Measurements from ENCODE around the gene LRRTM4. TPM values are rescaled to one million over a fixed set of nuclear protein-coding genes. Genes with fewer than 3 reads are reported as not detected.

The LRRTM4 gene
- total RNA-seq, 2 donors from 2014 or later: 7.0 to 21.1 TPM

- no peaks in the 10 kb centered on the region for H3K36me3 Mint-ChIP-seq (ENCODE audit: low read depth)
- WGBS, 2 experiments (ENCODE audit: insufficient coverage in 1 of 2, insufficient read length in 1 of 2): 92% methylated on average over 3 of the region's 3 CpGs; no CpG with 5 or more reads in 1 of the 2 experiments
- Histone ChIP-seq H3K27me3 (ENCODE audit: control insufficient read depth, insufficient read depth, low read length, poor library complexity, severe bottlenecking) (no peaks in the 10 kb centered on the region), H3K9me3 (ENCODE audit: control insufficient read depth, low read length) (no peaks in the 10 kb centered on the region), H3K27ac (ENCODE audit: low read depth, low read length) (no peak overlapping the region), H3K9ac (ENCODE audit: extremely low read depth, low read length, poor library complexity, severe bottlenecking) (no peak overlapping the region), H3K4me3 (ENCODE audit: low read length) (no peak overlapping the region), H3K4me1 (ENCODE audit: control insufficient read depth, insufficient read depth, low read length) (no peaks in the 10 kb centered on the region), H3K36me3 (ENCODE audit: control insufficient read depth, insufficient read depth, low read length) (no peaks in the 10 kb centered on the region)
- H3K27me3 Mint-ChIP-seq (ENCODE audit: insufficient read depth): no peaks in the 10 kb centered on the region
- DNase-seq: no peak
- peaks cover 2% of the 10 kb centered on the region for H3K4me1 Mint-ChIP-seq
- no peak for TF ChIP-seq CTCF (conservative IDR thresholded peaks at IDR 0.05)
- no peak overlapping the region for H3K27ac Mint-ChIP-seq
- H3K9me3 Mint-ChIP-seq: no peaks in the 10 kb centered on the region
- H3K4me3 Mint-ChIP-seq: no peak overlapping the region
Measured at GRCh38 chr2:76829374-76830234, 692.6 kb downstream of the LRRTM4 start.

DNA sequence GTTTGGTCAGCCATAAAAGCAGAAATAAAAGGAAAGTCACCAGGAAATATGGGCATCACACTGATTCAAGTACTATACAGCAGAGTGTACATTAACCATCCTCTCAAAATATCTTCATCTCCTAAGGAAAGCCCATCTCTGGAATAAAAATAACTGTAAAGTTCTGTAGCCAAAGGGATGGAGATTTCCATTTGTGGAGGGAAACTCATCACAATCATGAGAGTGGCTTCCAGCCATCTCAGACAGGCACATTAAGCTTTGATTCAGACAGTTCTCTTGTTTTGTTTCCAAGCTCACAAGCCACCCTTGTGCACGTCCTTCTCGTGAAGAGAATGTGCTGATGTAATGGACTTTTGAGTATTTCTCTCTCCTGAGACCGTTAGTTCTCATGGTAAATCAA lies 695.5 kb downstream of the LRRTM4 start:
- H3K27me3 ChIP-seq (ENCODE audit: control insufficient read depth, insufficient read depth, low read length, poor library complexity, severe bottlenecking): no peaks in the 10 kb centered on the region
- no peak overlapping the region for H3K27ac Mint-ChIP-seq
- WGBS, 2 experiments (ENCODE audit: insufficient coverage in 1 of 2, insufficient read length in 1 of 2): 69% methylated on average over 3 of the region's 3 CpGs; no CpG with 5 or more reads in 1 of the 2 experiments
- no peak overlapping the region for H3K4me3 Mint-ChIP-seq
- no peaks in the 10 kb centered on the region for H3K4me1 ChIP-seq (ENCODE audit: control insufficient read depth, insufficient read depth, low read length)
- H3K9me3 ChIP-seq (ENCODE audit: control insufficient read depth, low read length): no peaks in the 10 kb centered on the region
- no peak for TF ChIP-seq CTCF (conservative IDR thresholded peaks at IDR 0.05)
- H3K27ac ChIP-seq (ENCODE audit: low read depth, low read length): no peak overlapping the region
- H3K4me1 Mint-ChIP-seq: peaks cover 2% of the 10 kb centered on the region
- no peak for DNase-seq
- no peak overlapping the region for H3K4me3 ChIP-seq (ENCODE audit: low read length)
- no peaks in the 10 kb centered on the region for H3K27me3 Mint-ChIP-seq (ENCODE audit: insufficient read depth)
- H3K36me3 ChIP-seq (ENCODE audit: control insufficient read depth, insufficient read depth, low read length): no peaks in the 10 kb centered on the region
- no peaks in the 10 kb centered on the region for H3K9me3 Mint-ChIP-seq
- H3K36me3 Mint-ChIP-seq (ENCODE audit: low read depth): no peaks in the 10 kb centered on the region
- no peak overlapping the region for H3K9ac ChIP-seq (ENCODE audit: extremely low read depth, low read length, poor library complexity, severe bottlenecking)

- TF ChIP-seq CTCF (conservative IDR thresholded peaks at IDR 0.05): no peak
- Histone ChIP-seq H3K9me3 (ENCODE audit: control insufficient read depth, low read length) (no peaks in the 10 kb centered on the region), H3K27ac (ENCODE audit: low read depth, low read length) (no peak overlapping the region), H3K4me1 (ENCODE audit: control insufficient read depth, insufficient read depth, low read length) (no peaks in the 10 kb centered on the region), H3K4me3 (ENCODE audit: low read length) (no peak overlapping the region), H3K27me3 (ENCODE audit: control insufficient read depth, insufficient read depth, low read length, poor library complexity, severe bottlenecking) (no peaks in the 10 kb centered on the region), H3K9ac (ENCODE audit: extremely low read depth, low read length, poor library complexity, severe bottlenecking) (no peak overlapping the region), H3K36me3 (ENCODE audit: control insufficient read depth, insufficient read depth, low read length) (no peaks in the 10 kb centered on the region)
- Mint-ChIP-seq H3K27ac (no peak overlapping the region), H3K27me3 (ENCODE audit: insufficient read depth) (no peaks in the 10 kb centered on the region), H3K9me3 (no peaks in the 10 kb centered on the region), H3K4me3 (no peak overlapping the region), H3K36me3 (ENCODE audit: low read depth) (no peaks in the 10 kb centered on the region), H3K4me1 (peaks cover 2% of the 10 kb centered on the region)
- 89 to 92% methylated on average over 5 to 6 of the region's 6 CpGs for WGBS, 2 experiments (ENCODE audit: insufficient coverage in 1 of 2, insufficient read length in 1 of 2)
- DNase-seq: no peak
Measured at GRCh38 chr2:76825140-76825970, 696.8 kb downstream of the LRRTM4 start.

All from endodermal cell (in vitro differentiated cells).